ENCODE measurements around the gene COL10A1.

DNA sequence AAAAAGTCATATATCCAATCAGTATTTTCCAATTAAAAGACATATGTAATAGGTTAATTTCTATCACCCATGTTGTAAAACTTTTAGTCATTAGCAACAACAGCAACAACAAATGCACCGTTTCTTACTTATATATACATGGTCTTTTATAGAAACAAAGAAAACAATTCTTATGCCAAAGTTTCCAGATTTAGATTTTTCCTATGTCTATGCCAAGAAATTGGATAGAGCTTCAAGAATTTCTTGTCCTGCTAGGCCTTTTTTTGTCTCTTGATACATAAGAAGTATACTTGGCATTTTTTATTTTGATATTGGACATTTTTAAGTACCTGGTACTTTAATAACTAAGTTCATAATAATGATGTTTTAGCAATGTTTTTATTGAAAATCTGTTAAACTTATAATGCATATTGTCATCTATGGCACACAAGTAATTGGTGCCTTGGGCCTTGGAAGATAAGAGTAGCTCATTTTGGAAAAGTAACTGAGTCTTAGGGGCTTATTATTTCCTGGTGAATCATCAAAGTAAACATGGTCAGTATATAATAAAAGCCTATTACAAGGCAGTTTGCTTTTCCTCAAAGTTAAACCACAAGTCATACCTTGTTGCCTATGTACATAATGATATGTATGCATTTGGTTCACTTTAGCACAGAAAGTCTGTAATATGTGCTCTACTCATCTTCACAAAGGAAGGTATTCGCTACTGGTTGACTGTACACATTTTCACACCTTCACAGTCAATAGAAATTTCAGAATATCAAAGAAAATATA, 55.1 kb downstream of the COL10A1 start:
- TF ChIP-seq, protein P1, sequence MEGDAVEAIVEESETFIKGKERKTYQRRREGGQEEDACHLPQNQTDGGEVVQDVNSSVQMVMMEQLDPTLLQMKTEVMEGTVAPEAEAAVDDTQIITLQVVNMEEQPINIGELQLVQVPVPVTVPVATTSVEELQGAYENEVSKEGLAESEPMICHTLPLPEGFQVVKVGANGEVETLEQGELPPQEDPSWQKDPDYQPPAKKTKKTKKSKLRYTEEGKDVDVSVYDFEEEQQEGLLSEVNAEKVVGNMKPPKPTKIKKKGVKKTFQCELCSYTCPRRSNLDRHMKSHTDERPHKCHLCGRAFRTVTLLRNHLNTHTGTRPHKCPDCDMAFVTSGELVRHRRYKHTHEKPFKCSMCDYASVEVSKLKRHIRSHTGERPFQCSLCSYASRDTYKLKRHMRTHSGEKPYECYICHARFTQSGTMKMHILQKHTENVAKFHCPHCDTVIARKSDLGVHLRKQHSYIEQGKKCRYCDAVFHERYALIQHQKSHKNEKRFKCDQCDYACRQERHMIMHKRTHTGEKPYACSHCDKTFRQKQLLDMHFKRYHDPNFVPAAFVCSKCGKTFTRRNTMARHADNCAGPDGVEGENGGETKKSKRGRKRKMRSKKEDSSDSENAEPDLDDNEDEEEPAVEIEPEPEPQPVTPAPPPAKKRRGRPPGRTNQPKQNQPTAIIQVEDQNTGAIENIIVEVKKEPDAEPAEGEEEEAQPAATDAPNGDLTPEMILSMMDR (IDR thresholded peaks at IDR 0.05 in 2 of 3, conservative IDR thresholded peaks at IDR 0.05 in 1 of 3; ENCODE audit: control insufficient read depth in 2 of 3, extremely low read depth in 1 of 3, insufficient read depth in 1 of 3, low read depth in 3 of 3, low read length in 3 of 3), result no peak
- TF ChIP-seq TCF12 (IDR thresholded peaks at IDR 0.05; ENCODE audit: low read depth, low read length) (no peak), YBX1 (IDR thresholded peaks at IDR 0.05) (no peak), CREB1 (IDR thresholded peaks at IDR 0.05; ENCODE audit: low read depth) (no peak), CREM (IDR thresholded peaks at IDR 0.05; ENCODE audit: low read depth) (no peak), BHLHE40 (IDR thresholded peaks at IDR 0.05; ENCODE audit: borderline replicate concordance in 1 of 2, low read depth in 2 of 2, low read length in 1 of 2) (no peak)
- TF ChIP-seq, protein P2, sequence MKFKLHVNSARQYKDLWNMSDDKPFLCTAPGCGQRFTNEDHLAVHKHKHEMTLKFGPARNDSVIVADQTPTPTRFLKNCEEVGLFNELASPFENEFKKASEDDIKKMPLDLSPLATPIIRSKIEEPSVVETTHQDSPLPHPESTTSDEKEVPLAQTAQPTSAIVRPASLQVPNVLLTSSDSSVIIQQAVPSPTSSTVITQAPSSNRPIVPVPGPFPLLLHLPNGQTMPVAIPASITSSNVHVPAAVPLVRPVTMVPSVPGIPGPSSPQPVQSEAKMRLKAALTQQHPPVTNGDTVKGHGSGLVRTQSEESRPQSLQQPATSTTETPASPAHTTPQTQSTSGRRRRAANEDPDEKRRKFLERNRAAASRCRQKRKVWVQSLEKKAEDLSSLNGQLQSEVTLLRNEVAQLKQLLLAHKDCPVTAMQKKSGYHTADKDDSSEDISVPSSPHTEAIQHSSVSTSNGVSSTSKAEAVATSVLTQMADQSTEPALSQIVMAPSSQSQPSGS (IDR thresholded peaks at IDR 0.05; ENCODE audit: low read length), result no peak
- TF ChIP-seq, protein P3, sequence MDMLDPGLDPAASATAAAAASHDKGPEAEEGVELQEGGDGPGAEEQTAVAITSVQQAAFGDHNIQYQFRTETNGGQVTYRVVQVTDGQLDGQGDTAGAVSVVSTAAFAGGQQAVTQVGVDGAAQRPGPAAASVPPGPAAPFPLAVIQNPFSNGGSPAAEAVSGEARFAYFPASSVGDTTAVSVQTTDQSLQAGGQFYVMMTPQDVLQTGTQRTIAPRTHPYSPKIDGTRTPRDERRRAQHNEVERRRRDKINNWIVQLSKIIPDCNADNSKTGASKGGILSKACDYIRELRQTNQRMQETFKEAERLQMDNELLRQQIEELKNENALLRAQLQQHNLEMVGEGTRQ (IDR thresholded peaks at IDR 0.05; ENCODE audit: borderline replicate concordance, low read depth, low read length), result no peak
